Liver (tissue), 9 donors: ENCODE data around the gene DUSP9. TPM values are rescaled to one million over a fixed set of nuclear protein-coding genes. Genes with fewer than 3 reads are reported as not detected.
A peak's percentile ranks its signal among the peaks of the same experiment; 100 is the strongest.

Experiments used
- DNase-seq: peaks from one replicate; pipeline ENCODE4 v3.0.0-alpha.2; 2017; ENCODE audit warnings: low spot score
- H3K27ac ChIP-seq, 2 donors: one replicate each; pipeline ENCODE4 v1.7.0; 2013; ENCODE audit warnings: inconsistent platforms in 2 of 2, low read length in 2 of 2, control low read depth in 1 of 2, low read depth in 1 of 2, mild to moderate bottlenecking in 1 of 2
- H3K27me3 ChIP-seq, 4 donors: one replicate each; pipeline versions ENCODE4 v1.6.1 to v1.7.0; 2013; ENCODE audit warnings: low read length in 3 of 4, inconsistent platforms in 1 of 4, mild to moderate bottlenecking in 1 of 4, moderate library complexity in 1 of 4; ENCODE audit not compliant: control insufficient read depth in 4 of 4, insufficient read depth in 4 of 4
- H3K36me3 ChIP-seq, 4 donors: one replicate each; pipeline versions ENCODE4 v1.6.1 to v1.7.0; 2013; ENCODE audit warnings: low read length in 3 of 4, mild to moderate bottlenecking in 3 of 4, low read depth in 1 of 4, moderate library complexity in 1 of 4; ENCODE audit not compliant: control insufficient read depth in 4 of 4, insufficient read depth in 3 of 4
- H3K4me1 ChIP-seq, 4 donors: one replicate each; pipeline versions ENCODE4 v1.6.1 to v1.7.0; 2013; ENCODE audit warnings: low read length in 3 of 4, mild to moderate bottlenecking in 3 of 4, moderate library complexity in 1 of 4; ENCODE audit not compliant: control insufficient read depth in 4 of 4, insufficient read depth in 4 of 4
- H3K4me3 ChIP-seq, 3 donors: one replicate each; pipeline versions ENCODE4 v1.6.1 to v1.7.0; 2013; ENCODE audit warnings: low read length in 3 of 3, control low read depth in 1 of 3, low read depth in 1 of 3, mild to moderate bottlenecking in 1 of 3
- H3K9ac ChIP-seq, 2 donors: one replicate each; pipeline ENCODE4 v1.7.0; 2013; ENCODE audit warnings: low read length in 2 of 2, mild to moderate bottlenecking in 2 of 2, moderate library complexity in 2 of 2, control low read depth in 1 of 2, low read depth in 1 of 2
- H3K9me3 ChIP-seq, 4 donors: one replicate each; pipeline versions ENCODE4 v1.6.1 to v1.7.0; 2013; ENCODE audit warnings: low read length in 3 of 4; ENCODE audit not compliant: control insufficient read depth in 4 of 4
- ATF3 ChIP-seq: IDR thresholded peaks from 2 replicates; pipeline ENCODE4 v1.6.1; 2016; ENCODE audit warnings: antibody characterized with exemption
- CTCF ChIP-seq: fragments of 150-350 bp; IDR thresholded peaks from 2 replicates; pipeline ENCODE4 v1.5.1; 2017; ENCODE audit warnings: improper control_type of control experiment, low read depth, low read length; ENCODE audit not compliant: missing input control
- EGR1 ChIP-seq, 2 donors: IDR thresholded peaks; 2 replicates each; pipeline ENCODE4 v1.6.1; 2016 to 2018; ENCODE audit warnings: antibody characterized with exemption in 2 of 2, low read depth in 2 of 2
- FOXA2 ChIP-seq: IDR thresholded peaks from 2 replicates; pipeline ENCODE4 v1.6.1; 2016; ENCODE audit warnings: antibody characterized with exemption
- GABPA ChIP-seq, 2 donors: IDR thresholded peaks in 1 of 2; conservative IDR thresholded peaks in 1 of 2; 2 replicates each; pipeline ENCODE4 v1.6.1; 2016; ENCODE audit warnings: antibody characterized with exemption in 2 of 2, mild to moderate bottlenecking in 1 of 2, moderate library complexity in 1 of 2
- HNF4A ChIP-seq, 2 donors: conservative IDR thresholded peaks; 2 replicates each; pipeline ENCODE4 v1.6.1; 2016; ENCODE audit warnings: antibody characterized with exemption in 2 of 2, mild to moderate bottlenecking in 2 of 2
- HNF4G ChIP-seq: IDR thresholded peaks from 2 replicates; pipeline ENCODE4 v1.6.1; 2016; ENCODE audit warnings: antibody characterized with exemption
- JUND ChIP-seq, 2 donors: IDR thresholded peaks; 2 replicates each; pipeline ENCODE4 v1.6.1; 2016; ENCODE audit warnings: antibody characterized with exemption in 2 of 2
- MAX ChIP-seq: IDR thresholded peaks from 2 replicates; pipeline ENCODE4 v1.6.1; 2016; ENCODE audit warnings: antibody characterized with exemption
- NR2F2 ChIP-seq: IDR thresholded peaks from 2 replicates; pipeline ENCODE4 v1.6.1; 2016; ENCODE audit warnings: antibody characterized with exemption
- RAD21 ChIP-seq, 2 donors: IDR thresholded peaks; 2 replicates each; pipeline ENCODE4 v1.6.1; 2016; ENCODE audit warnings: antibody characterized with exemption in 2 of 2, mild to moderate bottlenecking in 2 of 2
- REST ChIP-seq: IDR thresholded peaks from 2 replicates; pipeline ENCODE4 v1.6.1; 2016; ENCODE audit warnings: antibody characterized with exemption, mild to moderate bottlenecking
- RXRA ChIP-seq, 2 donors: IDR thresholded peaks; 2 replicates each; pipeline ENCODE4 v1.6.1; 2017 to 2018; ENCODE audit warnings: antibody characterized with exemption in 2 of 2, mild to moderate bottlenecking in 1 of 2
- SP1 ChIP-seq: IDR thresholded peaks from 2 replicates; pipeline ENCODE4 v1.6.1; 2018; ENCODE audit warnings: antibody characterized with exemption, mild to moderate bottlenecking
- TAF1 ChIP-seq: conservative IDR thresholded peaks from 2 replicates; pipeline ENCODE4 v1.6.1; 2016; ENCODE audit warnings: antibody characterized with exemption, mild to moderate bottlenecking
- YY1 ChIP-seq: IDR thresholded peaks from 2 replicates; pipeline ENCODE4 v1.6.1; 2016; ENCODE audit warnings: antibody characterized with exemption, mild to moderate bottlenecking
- WGBS: extraction: QIAGEN DNeasy Blood & Tissue Kit; methylation state at CpG from one replicate; pipeline ENCODE4 v1.1.7; 2013; 5-methylcytosine and 5-hydroxymethylcytosine counted together
- polyA plus RNA-seq, 2 donors: library from polyadenylated mRNA; stranded (reverse) in 1 of 2; unstranded in 1 of 2; fragments of 200-250 nt in 1 of 2; fragments of >200 nt in 1 of 2; fragmentation: Nextera tagmentation in 1 of 2; extraction: Ambion mirVana in 1 of 2; gene quantifications; one replicate each; pipeline versions ENCODE4 v1.2.1 to v1.2.3, GENCODE V29; 2013 to 2015
- total RNA-seq, 2 donors: library from RNA; depleted of rRNA; stranded (reverse); fragments of >200 nt; gene quantifications; one replicate each; pipeline ENCODE4 v1.2.3, GENCODE V29; 2014
- donor health status: healthy.
- donor health status: healthy.
- donor health status: healthy.
- donor health status: healthy.
- donor health status: healthy.

DUSP9 gene
- total and polyA plus RNA-seq, 4 donors, result 0.42 to 164 (median 1.4) TPM

GRCh38 chrX:153649178-153649914 is 2.3 kb downstream of the DUSP9 start:
- TF ChIP-seq RAD21 (IDR thresholded peaks at IDR 0.05), result peak; percentile 75 to 76
- no peak for TF ChIP-seq EGR1 (IDR thresholded peaks at IDR 0.05; ENCODE audit: low read depth in 2 of 2)
- no peak for TF ChIP-seq FOXA2
- TF ChIP-seq HNF4G, result no peak
- no peak for TF ChIP-seq JUND (IDR thresholded peaks at IDR 0.05)
- TF ChIP-seq YY1, result no peak
- no peak for TF ChIP-seq GABPA (IDR thresholded peaks at IDR 0.05 in 1 of 2, conservative IDR thresholded peaks at IDR 0.05 in 1 of 2)
- no peak for TF ChIP-seq NR2F2
- no peak for TF ChIP-seq TAF1
- TF ChIP-seq HNF4A (conservative IDR thresholded peaks at IDR 0.05), result no peak
- no peak for TF ChIP-seq REST
- no peak for TF ChIP-seq MAX
- TF ChIP-seq ATF3, result no peak
- TF ChIP-seq SP1, result no peak
- TF ChIP-seq CTCF, result peak; percentile 49
- TF ChIP-seq RXRA (IDR thresholded peaks at IDR 0.05), result no peak
- H3K9ac ChIP-seq, result no peak overlapping the region
- H3K27ac ChIP-seq, result no peak overlapping the region
- peaks cover 0 to 4% (median 3%) of the 10 kb centered on the region in 4 donors for H3K4me1 ChIP-seq
- 50% methylated on average over 26 of the region's 26 CpGs for WGBS
- no peaks in the 10 kb centered on the region for H3K36me3 ChIP-seq
- peak; percentile 43 for DNase-seq
- peaks cover 0 to 4% (median 0%) of the 10 kb centered on the region in 4 donors for H3K27me3 ChIP-seq
- no peak overlapping the region for H3K4me3 ChIP-seq
- H3K9me3 ChIP-seq, result peaks cover 0 to 2% (median 0%) of the 10 kb centered on the region in 4 donors
